Activated naive CD8-positive, alpha-beta T cell treated with anti-CD3 and anti-CD28 coated beads, Interleukin-2, amount 50 U/mL, for 24 hours (primary cell): ENCODE results near the gene SLC26A11.

ENCODE experiments used
- ATAC-seq: fragments of 150-1000 bp; cut with Tn5 transposase; one replicate; pipeline ENCODE4 v1.10.0; 2021
- DNase-seq: peaks from one replicate; pipeline ENCODE4 v3.0.0; 2021
- H3K27ac Mint-ChIP-seq: one replicate; pipeline ENCODE4 v1.8.0; 2021; ENCODE audit warnings: mild to moderate bottlenecking, mixed read lengths
- H3K27me3 Mint-ChIP-seq: one replicate; pipeline ENCODE4 v1.8.0; 2021; ENCODE audit warnings: mixed read lengths
- H3K36me3 Mint-ChIP-seq: one replicate; pipeline ENCODE4 v1.8.0; 2021; ENCODE audit warnings: low read depth, mixed read lengths
- H3K4me1 Mint-ChIP-seq: one replicate; pipeline ENCODE4 v1.8.0; 2021; ENCODE audit warnings: mixed read lengths
- H3K4me3 Mint-ChIP-seq: one replicate; pipeline ENCODE4 v1.8.0; 2021; ENCODE audit warnings: mild to moderate bottlenecking, moderate library complexity, mixed read lengths
- H3K9me3 Mint-ChIP-seq: one replicate; pipeline ENCODE4 v1.8.0; 2021; ENCODE audit warnings: mixed read lengths

The SLC26A11 gene

GRCh38 chr17:80279895-80280294 lies 59.7 kb downstream of the SLC26A11 start:
- no peaks in the 10 kb centered on the region for H3K9me3 Mint-ChIP-seq
- DNase-seq, result no peak
- ATAC-seq, result no peak
- no peaks in the 10 kb centered on the region for H3K27me3 Mint-ChIP-seq
- no peak overlapping the region for H3K4me3 Mint-ChIP-seq
- peaks cover 22% of the 10 kb centered on the region for H3K4me1 Mint-ChIP-seq
- H3K36me3 Mint-ChIP-seq, result peaks cover 23% of the 10 kb centered on the region
- peak overlapping the region; percentile 68 for H3K27ac Mint-ChIP-seq

DNA sequence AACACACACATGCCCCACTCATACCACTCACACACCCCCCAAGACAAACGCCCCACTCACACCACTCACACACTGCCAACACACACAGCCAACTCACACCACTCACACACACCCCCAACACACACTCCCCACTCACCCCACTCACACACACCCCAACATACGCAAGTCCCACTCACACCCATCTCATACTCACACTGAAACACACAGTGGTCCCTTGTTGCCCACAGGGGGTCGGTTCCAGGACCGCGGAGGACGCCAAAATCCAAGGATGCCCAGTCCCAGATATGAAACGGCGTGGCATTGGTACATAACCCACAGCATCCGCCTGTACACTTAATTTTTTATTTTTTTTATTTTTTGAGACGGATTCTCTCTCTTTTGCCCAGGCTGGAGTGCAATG lies 61.3 kb downstream of the SLC26A11 start:
- DNase-seq, result no peak
- Mint-ChIP-seq H3K9me3 (no peaks in the 10 kb centered on the region), H3K27ac (no peak overlapping the region), H3K4me3 (no peak overlapping the region), H3K4me1 (peaks cover 15% of the 10 kb centered on the region), H3K27me3 (no peaks in the 10 kb centered on the region), H3K36me3 (peaks cover 17% of the 10 kb centered on the region)
- no peak for ATAC-seq

DNA sequence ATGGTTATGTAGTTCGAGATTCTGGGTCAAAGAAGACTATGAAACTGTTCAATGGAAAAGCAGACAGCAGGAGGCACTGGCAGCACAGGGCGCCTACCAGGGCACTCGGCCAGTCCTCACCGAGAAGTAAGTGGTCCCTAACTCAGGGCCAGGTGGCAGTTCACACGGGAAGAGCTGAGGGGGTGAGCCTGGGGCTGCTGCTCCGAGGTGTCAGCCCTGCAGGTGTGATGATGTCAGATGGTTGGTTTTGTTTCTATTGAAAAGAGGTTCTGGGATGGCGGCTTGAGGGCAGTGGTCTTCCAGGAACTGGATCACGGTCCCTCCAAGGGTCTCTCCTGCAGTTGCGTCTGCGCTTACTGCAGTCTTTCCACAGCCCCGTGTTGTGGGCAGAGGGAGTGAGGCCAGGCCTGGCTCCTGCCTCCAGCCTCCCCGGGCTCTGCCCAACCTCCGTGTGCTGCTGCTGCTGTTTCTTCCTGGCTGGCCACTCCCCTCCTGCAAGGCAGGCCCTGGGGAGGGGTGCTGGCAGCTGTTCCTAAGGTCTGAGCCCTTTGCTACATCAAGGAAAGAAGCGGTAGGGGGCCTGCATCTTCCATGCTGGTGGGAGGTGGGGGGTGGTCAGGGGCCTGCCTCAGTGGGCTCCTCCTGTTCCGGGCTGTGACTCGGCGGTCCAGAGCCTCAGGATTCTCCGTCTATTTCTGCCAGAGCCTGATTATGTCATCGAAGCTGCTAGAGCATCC lies 63.1 kb downstream of the SLC26A11 start:
- DNase-seq (no peak), ATAC-seq (no peak)
- no peaks in the 10 kb centered on the region for H3K9me3 Mint-ChIP-seq
- no peak overlapping the region for H3K27ac Mint-ChIP-seq
- H3K36me3 Mint-ChIP-seq, result peaks cover 15% of the 10 kb centered on the region
- no peak overlapping the region for H3K4me3 Mint-ChIP-seq
- H3K4me1 Mint-ChIP-seq, result peaks cover 9% of the 10 kb centered on the region
- H3K27me3 Mint-ChIP-seq, result no peaks in the 10 kb centered on the region

DNA sequence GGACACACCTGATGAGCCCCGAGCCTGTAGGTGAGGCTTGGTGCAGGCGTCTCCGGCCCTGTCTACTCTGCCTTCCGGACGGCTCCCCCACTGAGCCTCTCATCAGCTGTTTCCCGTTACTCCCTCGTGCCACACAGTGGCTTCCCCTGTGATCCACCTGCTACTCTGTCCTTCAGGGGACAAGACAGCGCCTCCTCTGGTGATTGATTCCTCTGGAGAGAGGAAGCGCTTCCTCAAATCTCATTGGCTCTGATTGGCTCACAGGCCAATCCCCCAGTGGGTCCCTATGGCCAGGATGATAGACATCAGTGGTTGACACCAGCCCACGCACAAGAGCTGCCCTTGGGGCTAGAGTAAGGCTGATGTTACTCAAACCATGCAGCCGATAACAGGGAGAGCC lies 64.4 kb downstream of the SLC26A11 start:
- no peaks in the 10 kb centered on the region for H3K27me3 Mint-ChIP-seq
- H3K9me3 Mint-ChIP-seq, result no peaks in the 10 kb centered on the region
- no peak overlapping the region for H3K4me3 Mint-ChIP-seq
- ATAC-seq (no peak), DNase-seq (no peak)
- no peak overlapping the region for H3K27ac Mint-ChIP-seq
- peaks cover 9% of the 10 kb centered on the region for H3K4me1 Mint-ChIP-seq
- H3K36me3 Mint-ChIP-seq, result peaks cover 16% of the 10 kb centered on the region

DNA sequence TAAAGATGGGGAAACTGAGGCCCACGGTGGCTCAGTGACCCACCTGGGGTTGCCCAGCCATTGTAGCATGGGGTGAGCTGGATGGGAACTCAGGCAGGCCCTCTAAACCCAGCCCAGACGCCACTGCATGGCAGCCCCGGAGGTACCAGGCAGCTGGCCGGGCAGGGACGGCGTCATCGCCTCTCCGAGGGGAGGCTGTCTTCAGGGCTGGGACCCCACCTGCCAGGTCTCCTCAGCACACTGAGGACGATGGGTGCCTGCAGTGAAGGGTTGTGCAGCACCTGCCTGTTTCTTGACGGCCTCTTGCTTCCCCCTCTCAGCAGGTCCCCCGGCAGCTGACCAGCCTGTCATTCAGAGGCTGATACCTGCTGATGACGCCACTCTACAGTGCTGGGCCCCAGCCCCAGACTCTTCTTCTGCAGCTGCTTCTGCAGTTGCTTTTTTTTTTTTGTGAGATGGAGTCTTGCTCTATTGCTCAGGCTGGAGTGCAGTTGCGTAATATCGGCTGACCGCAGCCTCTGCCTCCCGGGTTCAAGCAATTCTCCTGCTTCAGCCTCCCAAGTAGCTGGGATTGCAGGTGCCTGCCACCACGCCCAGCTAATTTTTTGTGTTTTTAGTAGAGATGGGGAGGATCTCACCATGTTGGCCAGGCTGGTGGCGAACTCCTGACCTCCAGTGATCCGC lies 65.2 kb downstream of the SLC26A11 start:
- ATAC-seq, result no peak
- Mint-ChIP-seq H3K27ac (no peak overlapping the region), H3K9me3 (no peaks in the 10 kb centered on the region), H3K27me3 (no peaks in the 10 kb centered on the region), H3K36me3 (peaks cover 16% of the 10 kb centered on the region), H3K4me1 (peaks cover 5% of the 10 kb centered on the region), H3K4me3 (no peak overlapping the region)
- DNase-seq, result no peak

- Mint-ChIP-seq H3K4me1 (peaks cover 5% of the 10 kb centered on the region), H3K4me3 (no peak overlapping the region), H3K27me3 (no peaks in the 10 kb centered on the region), H3K9me3 (no peaks in the 10 kb centered on the region), H3K27ac (no peak overlapping the region), H3K36me3 (peaks cover 23% of the 10 kb centered on the region)
- DNase-seq (no peak), ATAC-seq (no peak)
These were observed 66.4 kb downstream of the SLC26A11 start for GRCh38 chr17:80286638-80286960.

GRCh38 chr17:80287038-80287437 lies 66.8 kb downstream of the SLC26A11 start:
- H3K27ac Mint-ChIP-seq, result no peak overlapping the region
- H3K27me3 Mint-ChIP-seq, result no peaks in the 10 kb centered on the region
- ATAC-seq, result no peak
- peaks cover 27% of the 10 kb centered on the region for H3K36me3 Mint-ChIP-seq
- H3K4me1 Mint-ChIP-seq, result peaks cover 5% of the 10 kb centered on the region
- no peak for DNase-seq
- no peaks in the 10 kb centered on the region for H3K9me3 Mint-ChIP-seq
- H3K4me3 Mint-ChIP-seq, result no peak overlapping the region

DNA sequence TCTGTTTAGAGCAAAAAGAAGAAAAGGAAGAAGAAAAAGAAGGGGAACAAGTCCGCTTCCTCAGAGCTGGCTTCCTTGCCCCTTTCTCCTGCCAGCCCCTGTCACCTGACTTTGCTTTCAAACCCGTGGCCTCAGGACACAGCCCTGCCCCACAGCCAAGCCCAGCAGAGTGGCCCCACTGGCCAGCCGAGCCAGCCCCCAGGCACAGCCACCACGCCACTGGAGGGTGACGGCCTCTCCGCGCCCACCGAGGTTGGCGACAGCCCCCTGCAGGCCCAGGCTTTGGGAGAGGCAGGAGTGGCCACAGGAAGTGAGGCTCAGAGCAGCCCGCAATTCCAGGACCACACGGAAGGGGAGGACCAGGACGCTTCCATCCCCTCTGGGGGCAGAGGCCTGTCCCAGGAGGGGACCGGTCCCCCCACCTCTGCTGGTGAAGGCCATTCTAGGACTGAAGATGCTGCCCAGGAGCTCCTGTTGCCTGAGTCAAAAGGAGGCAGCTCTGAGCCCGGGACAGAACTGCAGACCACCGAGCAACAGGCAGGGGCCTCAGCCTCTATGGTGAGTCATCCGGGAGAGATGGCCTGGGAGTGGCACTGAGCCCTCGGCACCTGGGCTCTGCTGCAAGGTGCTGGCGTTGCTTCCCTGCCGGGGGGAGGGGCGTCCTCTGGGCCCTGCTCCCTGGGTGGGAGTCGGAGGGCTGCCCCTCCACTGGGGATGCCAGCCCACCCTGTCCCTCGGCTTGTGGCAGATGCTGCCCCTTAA lies 67.8 kb downstream of the SLC26A11 start:
- Mint-ChIP-seq H3K4me1 (peaks cover 5% of the 10 kb centered on the region), H3K36me3 (peaks cover 32% of the 10 kb centered on the region), H3K27ac (peak overlapping the region; percentile 46), H3K4me3 (no peak overlapping the region), H3K27me3 (no peaks in the 10 kb centered on the region), H3K9me3 (no peaks in the 10 kb centered on the region)
- no peak for ATAC-seq
- no peak for DNase-seq

GRCh38 chr17:80289616-80290015 lies 69.4 kb downstream of the SLC26A11 start:
- Mint-ChIP-seq H3K27me3 (no peaks in the 10 kb centered on the region), H3K4me1 (peaks cover 3% of the 10 kb centered on the region), H3K9me3 (no peaks in the 10 kb centered on the region), H3K36me3 (peaks cover 36% of the 10 kb centered on the region), H3K4me3 (no peak overlapping the region), H3K27ac (no peak overlapping the region)
- ATAC-seq (no peak), DNase-seq (no peak)

- H3K27ac Mint-ChIP-seq, result no peak overlapping the region
- H3K36me3 Mint-ChIP-seq, result peaks cover 35% of the 10 kb centered on the region
- H3K9me3 Mint-ChIP-seq, result no peaks in the 10 kb centered on the region
- no peak for ATAC-seq
- no peak overlapping the region for H3K4me3 Mint-ChIP-seq
- no peaks in the 10 kb centered on the region for H3K27me3 Mint-ChIP-seq
- no peak for DNase-seq
- H3K4me1 Mint-ChIP-seq, result peaks cover 1% of the 10 kb centered on the region
These were observed 69.9 kb downstream of the SLC26A11 start for GRCh38 chr17:80290156-80290555.

DNA sequence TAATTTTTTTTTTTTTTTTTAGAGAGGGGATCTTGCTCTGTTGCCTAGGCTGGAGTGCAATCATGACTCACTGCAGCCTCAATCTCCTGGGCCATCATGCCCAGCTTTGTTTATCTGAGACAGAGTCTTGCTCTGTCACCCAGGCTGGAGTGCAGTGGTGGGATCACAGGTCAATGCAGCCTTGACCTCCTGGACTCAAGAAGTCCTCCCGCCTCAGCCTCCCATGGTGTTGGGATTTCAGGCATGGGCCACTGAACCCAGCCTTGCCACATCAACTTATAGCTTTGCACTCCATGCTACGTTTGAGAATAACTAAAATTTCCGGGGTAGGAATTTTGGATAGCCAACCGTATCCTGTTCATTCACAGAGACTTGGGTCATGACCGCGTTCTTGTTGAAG lies 71.0 kb downstream of the SLC26A11 start:
- DNase-seq (no peak), ATAC-seq (no peak)
- peaks cover 1% of the 10 kb centered on the region for H3K4me1 Mint-ChIP-seq
- H3K9me3 Mint-ChIP-seq, result no peaks in the 10 kb centered on the region
- H3K4me3 Mint-ChIP-seq, result no peak overlapping the region
- H3K27me3 Mint-ChIP-seq, result no peaks in the 10 kb centered on the region
- H3K27ac Mint-ChIP-seq, result no peak overlapping the region
- peaks cover 44% of the 10 kb centered on the region for H3K36me3 Mint-ChIP-seq

DNA sequence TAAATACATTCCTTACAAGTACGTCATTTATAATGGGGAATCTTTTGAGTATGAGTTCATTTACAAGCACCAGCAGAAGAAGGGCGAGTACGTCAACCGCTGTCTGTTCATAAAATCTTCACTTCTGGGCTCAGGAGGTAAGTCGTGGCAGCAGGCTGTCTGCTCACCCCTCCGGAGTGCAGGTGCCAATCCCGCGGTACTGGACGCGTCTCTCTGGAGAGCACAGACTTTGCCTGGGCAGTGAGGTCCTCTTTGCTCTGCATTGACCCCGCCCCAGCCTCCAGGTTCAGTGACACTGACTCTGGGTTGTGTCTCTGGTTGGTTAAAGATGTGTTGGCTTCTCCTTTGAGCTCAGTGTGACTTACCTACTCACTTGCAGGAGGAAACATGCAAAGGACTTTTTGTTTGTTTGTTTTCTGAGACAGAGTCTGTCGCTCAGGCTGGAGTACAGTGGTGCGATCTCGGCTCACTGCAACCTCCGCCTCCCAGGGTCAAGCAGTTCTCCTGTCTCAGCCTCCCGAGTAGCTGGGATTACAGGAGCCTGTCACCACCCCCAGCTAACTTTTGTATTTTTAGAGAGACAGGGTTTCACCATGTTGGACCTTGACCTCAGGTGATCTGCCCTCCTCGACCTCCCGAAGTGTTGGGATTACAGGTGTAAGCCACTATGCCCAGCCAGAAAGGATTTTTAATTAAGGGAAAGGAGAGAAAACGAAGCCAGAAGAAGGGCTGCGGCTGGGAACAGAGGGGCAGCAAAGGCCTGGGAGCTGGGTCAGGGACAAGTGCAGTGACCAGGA lies 71.7 kb downstream of the SLC26A11 start:
- no peak for DNase-seq
- no peaks in the 10 kb centered on the region for H3K9me3 Mint-ChIP-seq
- no peak overlapping the region for H3K4me3 Mint-ChIP-seq
- no peak overlapping the region for H3K27ac Mint-ChIP-seq
- H3K4me1 Mint-ChIP-seq, result peaks cover 1% of the 10 kb centered on the region
- no peak for ATAC-seq
- no peaks in the 10 kb centered on the region for H3K27me3 Mint-ChIP-seq
- H3K36me3 Mint-ChIP-seq, result peaks cover 50% of the 10 kb centered on the region

DNA sequence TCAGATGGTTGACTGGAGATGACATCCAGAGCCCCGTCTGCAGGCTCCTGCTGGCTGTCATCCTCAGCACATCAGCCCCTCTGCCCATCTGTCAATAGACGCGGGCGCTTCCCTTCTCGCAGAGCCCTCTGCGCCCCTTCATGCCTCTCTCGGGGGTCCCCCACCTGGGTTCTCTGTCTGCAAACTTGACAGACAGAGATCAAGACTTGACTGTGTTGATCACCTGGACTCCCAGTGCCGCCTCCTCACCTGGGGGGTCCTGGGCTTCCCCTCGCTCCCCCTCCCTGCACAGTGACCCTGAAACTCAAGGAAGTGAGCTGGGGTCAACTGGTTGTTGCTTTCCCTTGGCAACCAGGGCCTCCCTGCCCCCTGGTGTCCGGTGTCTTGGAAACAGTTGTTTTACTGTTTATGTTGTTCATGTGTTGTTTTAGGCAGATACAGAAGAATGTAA lies 72.3 kb downstream of the SLC26A11 start:
- peaks cover 52% of the 10 kb centered on the region for H3K36me3 Mint-ChIP-seq
- H3K27me3 Mint-ChIP-seq, result no peaks in the 10 kb centered on the region
- DNase-seq, result no peak
- no peaks in the 10 kb centered on the region for H3K9me3 Mint-ChIP-seq
- peaks cover under 1% of the 10 kb centered on the region for H3K4me1 Mint-ChIP-seq
- H3K27ac Mint-ChIP-seq, result no peak overlapping the region
- no peak for ATAC-seq
- no peak overlapping the region for H3K4me3 Mint-ChIP-seq

DNA sequence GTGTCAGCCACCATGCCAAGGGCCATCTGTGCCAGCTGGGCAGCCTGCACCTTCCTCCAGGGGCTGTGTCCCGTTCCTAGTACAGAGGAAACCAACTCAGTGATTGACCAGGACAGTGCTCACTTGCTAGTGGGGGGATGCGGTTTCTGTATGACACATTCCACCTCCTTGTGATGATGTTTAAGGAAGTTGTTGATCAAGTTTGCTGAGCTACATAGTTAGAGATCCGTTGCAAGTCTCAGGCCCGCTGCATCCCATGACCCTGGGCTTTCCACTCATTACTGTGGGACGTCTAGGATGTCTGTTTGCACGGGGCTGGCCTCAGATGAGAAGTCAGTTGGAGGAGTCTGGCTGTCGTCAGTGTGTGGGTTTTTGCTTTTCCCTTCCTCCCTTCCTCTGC lies 74.0 kb downstream of the SLC26A11 start:
- DNase-seq (no peak), ATAC-seq (no peak)
- Mint-ChIP-seq H3K9me3 (no peaks in the 10 kb centered on the region), H3K27ac (peak overlapping the region; percentile 67), H3K4me1 (no peaks in the 10 kb centered on the region), H3K4me3 (no peak overlapping the region), H3K27me3 (no peaks in the 10 kb centered on the region), H3K36me3 (peaks cover 61% of the 10 kb centered on the region)
